ENCODE results near the gene IGFBP2. TPM values are rescaled to one million over a fixed set of nuclear protein-coding genes. Genes with fewer than 3 reads are reported as not detected.
A peak's percentile ranks its signal among the peaks of the same experiment; 100 is the strongest.

IGFBP2 gene
- total and polyA plus RNA-seq, 2 of the 8 experiments (the other 6 are each of a cell fraction or from before 2014, with no cell fraction given), result 326 to 782 TPM

DNA sequence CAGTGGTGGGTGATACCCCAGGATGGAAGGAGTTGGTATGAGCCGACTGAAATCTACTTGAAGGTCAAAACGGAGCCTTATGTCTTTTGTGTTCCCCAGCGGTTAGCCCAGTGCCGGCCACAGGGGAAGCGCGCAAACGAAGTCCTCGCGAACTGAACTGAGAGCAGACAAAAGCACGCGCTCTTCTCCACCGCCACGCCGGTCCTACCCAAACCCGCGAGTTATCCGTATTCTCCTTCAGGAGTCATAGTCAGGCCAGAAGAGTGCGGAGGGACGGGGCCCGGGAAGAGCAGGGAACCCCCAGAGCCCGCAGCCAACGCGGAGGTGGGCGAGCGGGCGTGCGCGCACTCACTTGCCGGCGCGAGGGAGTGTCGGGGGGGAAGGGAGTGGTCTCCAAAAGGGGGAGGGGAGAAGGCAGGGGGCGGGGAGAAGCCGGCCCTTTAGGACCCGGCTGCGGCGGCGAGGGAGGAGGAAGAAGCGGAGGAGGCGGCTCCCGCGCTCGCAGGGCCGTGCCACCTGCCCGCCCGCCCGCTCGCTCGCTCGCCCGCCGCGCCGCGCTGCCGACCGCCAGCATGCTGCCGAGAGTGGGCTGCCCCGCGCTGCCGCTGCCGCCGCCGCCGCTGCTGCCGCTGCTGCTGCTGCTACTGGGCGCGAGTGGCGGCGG lies at the start of gene IGFBP2 (continued):
- 0 out of 4 replicates have a peak, but pooled peaks of 1 of the 3 experiments have one; percentile 6 for TF ChIP-seq CTCF (IDR thresholded peaks at IDR 0.05; ENCODE audit: control extremely low read depth in 1 of 3, insufficient read depth in 1 of 3, low read depth in 1 of 3, low read length in 3 of 3)
- TF ChIP-seq POU5F1 (IDR thresholded peaks at IDR 0.05; ENCODE audit: low read depth, low read length), result no peak
- no peak for TF ChIP-seq GABPA (IDR thresholded peaks at IDR 0.05; ENCODE audit: borderline replicate concordance, insufficient read depth, low read length)
- TF ChIP-seq CBX5 (IDR thresholded peaks at IDR 0.05; ENCODE audit: low read depth, low read length), result no peak
- peak; percentile 60; the same call in 1 of the 2 replicates for TF ChIP-seq EGR1 (IDR thresholded peaks at IDR 0.05; ENCODE audit: borderline replicate concordance, low read depth, low read length)
- peak; percentile 92 for TF ChIP-seq ASH2L (IDR thresholded peaks at IDR 0.05; ENCODE audit: low read length)
- TF ChIP-seq RAD21 (IDR thresholded peaks at IDR 0.05 in 1 of 2, conservative IDR thresholded peaks at IDR 0.05 in 1 of 2; ENCODE audit: low read depth in 2 of 2, low read length in 2 of 2), result peak in 1 of 2 experiments; percentile 10; a peak in 1 of 4 replicates
- TF ChIP-seq SAP30 (IDR thresholded peaks at IDR 0.05; ENCODE audit: insufficient read depth, insufficient replicate concordance, low read length), result no peak
- TF ChIP-seq, protein P1, sequence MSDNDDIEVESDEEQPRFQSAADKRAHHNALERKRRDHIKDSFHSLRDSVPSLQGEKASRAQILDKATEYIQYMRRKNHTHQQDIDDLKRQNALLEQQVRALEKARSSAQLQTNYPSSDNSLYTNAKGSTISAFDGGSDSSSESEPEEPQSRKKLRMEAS (IDR thresholded peaks at IDR 0.05), result peak; percentile 84
- no peak for TF ChIP-seq RFX5 (IDR thresholded peaks at IDR 0.05; ENCODE audit: borderline replicate concordance, low read depth, low read length)
- no peak for TF ChIP-seq CREB1 (IDR thresholded peaks at IDR 0.05)
- no peak for TF ChIP-seq SP2 (IDR thresholded peaks at IDR 0.05; ENCODE audit: low read length)
- TF ChIP-seq SUZ12 (IDR thresholded peaks at IDR 0.05; ENCODE audit: low read length), result no peak
- no peak for TF ChIP-seq CTBP2 (IDR thresholded peaks at IDR 0.05; ENCODE audit: borderline replicate concordance, insufficient read depth, insufficient read length, low read length)
- TF ChIP-seq RNF2 (IDR thresholded peaks at IDR 0.05; ENCODE audit: borderline replicate concordance, low read depth, low read length, missing control alignments, poor library complexity, severe bottlenecking), result no peak
- TF ChIP-seq BCL11A (IDR thresholded peaks at IDR 0.05; ENCODE audit: low read depth in 2 of 2, low read length in 2 of 2), result no peak
- TF ChIP-seq KDM4A (IDR thresholded peaks at IDR 0.05; ENCODE audit: low read depth, low read length, severe bottlenecking), result peak; percentile 93
- TF ChIP-seq, protein P2, sequence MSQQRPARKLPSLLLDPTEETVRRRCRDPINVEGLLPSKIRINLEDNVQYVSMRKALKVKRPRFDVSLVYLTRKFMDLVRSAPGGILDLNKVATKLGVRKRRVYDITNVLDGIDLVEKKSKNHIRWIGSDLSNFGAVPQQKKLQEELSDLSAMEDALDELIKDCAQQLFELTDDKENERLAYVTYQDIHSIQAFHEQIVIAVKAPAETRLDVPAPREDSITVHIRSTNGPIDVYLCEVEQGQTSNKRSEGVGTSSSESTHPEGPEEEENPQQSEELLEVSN (IDR thresholded peaks at IDR 0.05), result peak; percentile 68
- TF ChIP-seq CEBPB (IDR thresholded peaks at IDR 0.05; ENCODE audit: low read depth, low read length), result no peak
- TF ChIP-seq ZNF274 (IDR thresholded peaks at IDR 0.05; ENCODE audit: borderline replicate concordance, extremely low read depth, low read length), result no peak

Measured in H1 (cell line).